IPS-18a (cell line): ENCODE data around the gene CDC6.
A peak's percentile ranks its signal among the peaks of the same experiment; 100 is the strongest.

ENCODE experiments used
- H3K27ac ChIP-seq: one replicate; pipeline ENCODE4 v1.5.1; 2013; ENCODE audit warnings: low read length
- H3K27me3 ChIP-seq: one replicate; pipeline ENCODE4 v1.6.1; 2013; ENCODE audit warnings: mild to moderate bottlenecking, low read length; ENCODE audit not compliant: control insufficient read depth, insufficient read depth
- H3K36me3 ChIP-seq: one replicate; pipeline ENCODE4 v1.6.1; 2013; ENCODE audit warnings: low read depth, low read length; ENCODE audit not compliant: control insufficient read depth
- H3K4me1 ChIP-seq: one replicate; pipeline ENCODE4 v1.6.1; 2013; ENCODE audit warnings: low read depth, low read length; ENCODE audit not compliant: control insufficient read depth
- H3K4me3 ChIP-seq: one replicate; pipeline ENCODE4 v1.5.1; 2013; ENCODE audit warnings: low read length
- H3K9ac ChIP-seq: one replicate; pipeline ENCODE4 v1.6.1; 2013; ENCODE audit warnings: mild to moderate bottlenecking, low read length, moderate library complexity
- H3K9me3 ChIP-seq: one replicate; pipeline ENCODE4 v1.6.1; 2013; ENCODE audit warnings: low read depth, low read length; ENCODE audit not compliant: control insufficient read depth

The CDC6 gene

DNA sequence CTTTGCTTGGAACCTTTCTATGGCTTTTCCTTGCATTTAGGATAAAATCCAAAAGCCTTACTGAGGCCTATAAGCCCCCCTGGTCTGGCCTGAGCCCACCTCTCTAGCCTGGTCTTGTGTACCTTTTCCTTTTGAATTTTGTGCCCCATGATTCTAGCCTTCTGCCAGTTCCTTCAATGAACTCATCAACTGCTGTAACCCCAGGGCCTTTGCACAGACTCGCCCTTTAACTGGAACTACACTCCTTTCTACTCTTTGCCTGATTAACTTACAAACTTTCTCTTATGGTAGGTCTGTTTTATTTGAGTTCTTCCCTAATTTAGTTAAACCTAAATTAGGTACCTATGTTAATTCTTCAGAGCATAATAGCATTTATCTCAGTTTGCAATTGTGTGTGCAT lies 52.6 kb downstream of the CDC6 start:
- Histone ChIP-seq H3K4me3 (no peak overlapping the region), H3K9me3 (no peaks in the 10 kb centered on the region), H3K9ac (no peak overlapping the region), H3K36me3 (no peaks in the 10 kb centered on the region), H3K4me1 (peaks cover 19% of the 10 kb centered on the region), H3K27me3 (peaks cover 88% of the 10 kb centered on the region), H3K27ac (no peak overlapping the region)

DNA sequence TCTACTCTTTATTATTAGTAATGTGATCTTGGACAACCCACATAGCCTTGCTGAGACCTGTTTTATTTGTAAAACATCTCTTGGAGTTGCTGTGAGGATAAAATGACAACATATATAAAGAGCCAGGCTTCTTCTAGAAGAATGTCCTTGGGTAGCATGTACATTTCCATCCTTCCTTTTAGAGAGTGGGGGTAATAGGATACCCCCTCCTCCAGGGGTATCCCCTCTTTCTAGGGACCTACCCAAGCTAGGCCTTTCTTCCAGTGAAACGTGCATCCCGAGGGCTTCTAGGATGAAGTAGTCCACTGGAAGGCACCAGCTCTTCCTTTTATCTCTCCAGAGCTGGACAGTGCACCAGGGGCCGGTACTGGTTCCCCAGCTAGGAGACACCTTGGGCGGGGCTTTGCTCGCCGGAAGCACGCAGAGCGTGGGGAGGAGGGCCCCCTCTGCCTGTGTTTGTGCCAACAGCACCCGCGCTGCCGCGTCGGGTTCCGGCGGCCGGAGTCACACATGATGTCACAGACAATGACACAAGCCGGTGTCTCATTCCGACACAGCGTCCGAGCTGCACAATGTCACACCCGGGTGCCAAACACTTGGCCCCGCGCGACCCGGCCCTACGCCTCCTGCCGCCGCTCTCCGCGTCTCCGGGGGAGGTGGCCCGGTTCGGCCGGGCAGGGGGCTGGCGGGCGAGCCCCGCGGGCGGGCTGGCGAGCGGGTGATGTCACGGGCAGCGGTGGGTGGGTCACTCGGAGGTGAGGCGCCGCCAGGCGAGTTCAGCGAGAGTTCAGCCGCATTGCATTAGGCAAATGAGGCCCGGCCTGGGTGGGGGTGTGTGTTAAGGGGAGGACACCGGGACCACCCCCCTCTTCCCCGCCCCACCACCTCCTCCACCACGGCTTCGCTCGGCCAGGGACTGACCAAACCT lies 53.5 kb downstream of the CDC6 start:
- Histone ChIP-seq H3K9ac (no peak overlapping the region), H3K27me3 (peaks cover 89% of the 10 kb centered on the region), H3K27ac (no peak overlapping the region), H3K9me3 (no peaks in the 10 kb centered on the region), H3K4me3 (peak overlapping the region; percentile 63), H3K4me1 (peaks cover 25% of the 10 kb centered on the region), H3K36me3 (no peaks in the 10 kb centered on the region)

DNA sequence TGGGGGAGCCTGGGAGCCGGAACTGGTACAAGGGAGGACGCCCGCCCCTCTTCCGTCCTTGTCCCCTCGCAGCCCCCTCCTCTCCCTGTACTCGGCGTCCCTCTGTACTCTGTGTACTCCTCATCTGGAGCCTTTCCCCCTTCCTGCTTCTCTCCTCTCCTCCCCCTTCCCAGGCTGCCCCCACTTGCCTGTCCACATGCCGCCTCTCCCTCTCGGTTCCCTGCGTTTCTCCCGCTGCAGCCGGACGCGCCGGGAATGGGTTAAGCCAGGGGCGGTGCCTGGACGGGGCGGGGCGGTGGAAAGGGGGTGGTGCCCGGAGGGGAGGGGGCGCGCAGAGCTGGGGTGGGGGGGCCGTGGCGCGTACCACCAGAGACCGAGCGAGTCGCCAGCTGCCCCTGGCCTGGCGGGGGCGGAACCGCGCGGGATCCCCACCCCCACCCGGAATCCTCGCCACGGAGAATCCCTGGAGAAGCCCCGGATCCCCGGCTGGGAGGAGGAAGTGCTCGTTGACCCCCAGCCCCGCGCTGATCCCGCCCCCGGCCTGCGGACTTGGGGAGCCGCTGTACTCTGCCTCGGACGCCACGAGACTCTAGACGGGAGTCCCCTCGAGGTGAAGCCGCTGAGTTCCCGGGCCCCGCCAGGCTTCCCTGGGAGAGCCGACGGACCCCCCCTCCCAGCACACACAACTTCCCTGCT lies 54.3 kb downstream of the CDC6 start:
- Histone ChIP-seq H3K27ac (no peak overlapping the region), H3K27me3 (peaks cover 90% of the 10 kb centered on the region), H3K4me1 (peaks cover 31% of the 10 kb centered on the region), H3K9me3 (no peaks in the 10 kb centered on the region), H3K36me3 (no peaks in the 10 kb centered on the region), H3K4me3 (peak overlapping the region; percentile 63), H3K9ac (peak overlapping the region; percentile 8)

DNA sequence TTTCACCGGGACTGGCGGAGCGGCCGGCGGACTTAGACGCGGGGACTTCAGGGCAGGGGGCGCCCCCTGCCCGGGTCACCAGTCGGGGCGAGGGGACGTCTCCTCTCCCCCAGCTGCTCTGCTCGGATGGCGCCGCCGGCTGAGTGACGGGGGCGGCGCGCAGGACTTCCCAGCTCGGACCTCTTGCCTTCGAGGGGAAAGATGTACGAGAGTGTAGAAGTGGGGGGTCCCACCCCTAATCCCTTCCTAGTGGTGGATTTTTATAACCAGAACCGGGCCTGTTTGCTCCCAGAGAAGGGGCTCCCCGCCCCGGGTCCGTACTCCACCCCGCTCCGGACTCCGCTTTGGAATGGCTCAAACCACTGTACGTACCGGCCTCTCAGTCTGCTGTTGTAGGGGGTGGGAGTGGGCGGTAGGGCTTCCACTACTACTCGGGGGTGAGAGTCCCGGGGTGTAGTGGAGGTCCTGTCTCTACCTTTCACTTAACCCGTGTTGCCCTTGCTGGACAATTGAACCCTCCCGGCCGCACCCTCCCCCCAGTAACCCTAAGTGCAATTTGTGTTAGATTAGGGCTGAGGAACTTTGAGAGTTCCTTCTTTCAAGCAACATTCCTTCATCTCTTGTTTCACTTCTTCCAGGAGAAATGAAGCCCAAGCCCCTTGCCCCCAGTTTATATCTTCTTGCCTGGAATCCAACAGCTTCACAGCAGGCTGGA lies 55.0 kb downstream of the CDC6 start:
- H3K36me3 ChIP-seq, result no peaks in the 10 kb centered on the region
- H3K27ac ChIP-seq, result no peak overlapping the region
- peak overlapping the region; percentile 63 for H3K4me3 ChIP-seq
- no peaks in the 10 kb centered on the region for H3K9me3 ChIP-seq
- peaks cover 38% of the 10 kb centered on the region for H3K4me1 ChIP-seq
- H3K9ac ChIP-seq, result peak overlapping the region; percentile 8
- peaks cover 88% of the 10 kb centered on the region for H3K27me3 ChIP-seq

DNA sequence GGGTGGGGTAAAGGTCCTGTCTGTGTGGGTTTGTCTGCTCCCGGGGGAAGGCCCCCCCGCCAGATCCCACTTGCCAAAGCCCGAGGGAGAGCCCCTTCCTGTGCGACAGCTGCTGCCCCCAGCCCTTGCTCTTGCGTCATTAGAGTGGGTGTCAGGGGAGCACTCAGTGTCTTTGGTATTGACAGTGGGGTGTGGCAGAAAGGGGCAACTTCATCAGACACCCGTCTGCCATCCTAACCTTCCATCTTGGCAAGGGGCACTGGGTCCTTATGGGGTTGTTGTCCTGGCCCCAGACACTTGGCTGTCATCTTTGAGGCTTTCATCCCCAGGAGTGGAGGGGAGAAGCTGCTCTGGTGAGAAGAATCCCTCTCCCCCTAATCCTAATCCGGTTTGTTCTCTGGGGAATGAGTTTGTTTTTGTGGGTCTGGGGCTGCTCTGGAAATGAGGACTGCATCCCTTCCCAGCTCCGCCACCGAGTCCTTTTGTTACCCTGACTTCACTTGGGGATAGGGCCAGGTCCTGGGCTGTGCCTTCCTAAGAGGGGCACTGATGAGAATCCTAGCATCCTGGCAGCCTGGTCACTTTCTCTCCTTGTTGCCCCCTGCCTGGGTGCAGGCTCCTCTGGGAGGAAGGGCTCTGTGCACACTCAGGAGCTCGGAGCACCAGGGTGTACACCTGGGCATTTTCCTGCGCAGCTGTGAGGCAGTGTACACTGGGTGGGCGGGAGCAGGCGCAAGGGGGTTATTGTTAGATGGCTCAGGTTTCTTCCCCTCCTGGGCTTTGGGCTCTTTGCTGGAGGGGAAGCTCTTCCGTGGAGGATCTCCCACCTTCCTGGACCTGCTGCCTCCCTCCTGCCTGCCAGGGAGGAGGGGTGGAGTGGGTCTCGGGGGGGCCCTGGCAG lies 55.8 kb downstream of the CDC6 start:
- peaks cover 45% of the 10 kb centered on the region for H3K4me1 ChIP-seq
- H3K9me3 ChIP-seq, result no peaks in the 10 kb centered on the region
- H3K36me3 ChIP-seq, result no peaks in the 10 kb centered on the region
- no peak overlapping the region for H3K9ac ChIP-seq
- H3K27me3 ChIP-seq, result peaks cover 88% of the 10 kb centered on the region
- H3K27ac ChIP-seq, result no peak overlapping the region
- peak overlapping the region; percentile 63 for H3K4me3 ChIP-seq

DNA sequence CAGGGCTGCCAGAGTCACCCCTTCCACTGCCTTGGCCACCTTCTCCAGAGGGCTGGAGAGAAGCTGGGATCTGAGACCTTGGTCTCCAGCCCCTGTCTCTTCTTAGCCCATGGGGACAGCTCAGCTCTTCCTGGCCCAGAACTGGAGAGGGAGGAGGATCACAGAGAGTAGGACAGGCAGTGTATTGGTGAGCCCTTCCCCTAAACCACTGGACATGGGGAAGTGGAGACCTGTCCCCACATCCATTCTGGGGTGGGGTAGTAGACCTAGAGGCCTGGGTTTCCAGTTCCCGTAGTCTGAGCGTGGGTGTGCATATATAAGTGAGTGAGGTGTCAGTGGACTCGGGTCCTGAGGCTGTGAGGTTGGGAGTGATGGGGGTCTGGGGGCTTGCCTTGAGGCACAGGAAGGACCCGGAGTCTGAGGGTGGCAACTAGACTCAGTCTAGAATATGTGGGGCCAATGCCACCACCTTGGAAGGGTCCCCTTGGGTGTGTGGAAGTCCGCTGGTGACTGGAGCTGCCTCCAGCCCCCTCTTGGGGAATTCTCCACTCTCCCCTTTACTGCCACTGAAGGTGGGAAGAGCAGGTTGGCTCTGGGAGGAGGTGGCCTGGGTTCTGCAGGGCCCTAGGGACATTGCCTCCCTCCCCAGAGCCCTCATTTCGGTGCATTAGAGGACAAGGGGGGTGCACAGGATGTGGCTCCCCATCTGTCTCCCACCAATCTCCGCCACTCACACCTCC lies 56.9 kb downstream of the CDC6 start:
- H3K4me3 ChIP-seq, result peak overlapping the region; percentile 53
- H3K27ac ChIP-seq, result no peak overlapping the region
- H3K4me1 ChIP-seq, result peaks cover 49% of the 10 kb centered on the region

DNA sequence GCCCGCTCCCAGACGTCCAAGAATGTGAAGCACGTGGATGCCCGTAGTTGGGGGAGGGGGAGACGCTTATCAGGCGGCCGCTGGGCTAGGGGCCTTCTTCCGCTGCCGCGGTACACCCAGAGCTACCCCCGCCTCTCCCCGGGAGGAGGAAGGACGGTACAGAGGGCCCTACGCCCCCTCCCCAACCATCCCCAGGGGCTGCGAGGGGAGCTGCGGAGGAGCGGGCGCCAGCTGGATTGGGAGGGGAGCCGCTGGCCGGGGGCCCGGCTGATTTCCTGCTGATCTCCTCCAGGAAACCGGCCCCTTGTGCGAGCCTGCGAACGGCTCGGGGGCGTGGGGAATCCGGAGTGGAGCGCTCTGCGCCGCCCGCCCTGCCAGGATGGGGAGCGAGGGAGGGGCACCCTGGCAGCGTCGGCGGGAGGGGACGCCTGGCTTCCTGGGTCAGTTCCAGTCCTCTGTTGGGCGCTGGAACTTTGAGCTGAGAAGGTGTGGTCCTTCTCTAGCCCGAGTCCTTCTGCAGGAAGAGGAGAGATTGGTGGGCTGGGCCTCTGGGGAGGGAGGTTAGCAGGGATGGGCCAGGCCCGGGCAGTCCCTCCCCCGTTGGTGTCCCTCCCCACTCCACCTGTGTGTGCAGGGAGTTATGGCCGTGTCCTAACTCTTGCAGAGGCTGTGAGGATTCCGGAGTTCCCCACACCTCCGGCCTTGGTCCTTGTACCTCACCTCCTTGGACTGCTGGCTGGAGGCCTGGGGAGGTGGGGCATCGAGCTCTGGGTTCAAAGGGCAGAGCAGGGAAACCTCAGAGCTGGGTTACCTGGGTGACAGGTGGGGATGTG lies 57.7 kb downstream of the CDC6 start:
- Histone ChIP-seq H3K9ac (peak overlapping the region; percentile 31), H3K27ac (no peak overlapping the region), H3K9me3 (no peaks in the 10 kb centered on the region), H3K36me3 (no peaks in the 10 kb centered on the region), H3K4me1 (peaks cover 49% of the 10 kb centered on the region), H3K27me3 (peaks cover 87% of the 10 kb centered on the region), H3K4me3 (peak overlapping the region; percentile 53)

More for the DNA sequence above, 56.9 kb downstream of the CDC6 start:
- Histone ChIP-seq H3K27me3 (peaks cover 88% of the 10 kb centered on the region), H3K9ac (no peak overlapping the region), H3K36me3 (no peaks in the 10 kb centered on the region), H3K9me3 (no peaks in the 10 kb centered on the region)

DNA sequence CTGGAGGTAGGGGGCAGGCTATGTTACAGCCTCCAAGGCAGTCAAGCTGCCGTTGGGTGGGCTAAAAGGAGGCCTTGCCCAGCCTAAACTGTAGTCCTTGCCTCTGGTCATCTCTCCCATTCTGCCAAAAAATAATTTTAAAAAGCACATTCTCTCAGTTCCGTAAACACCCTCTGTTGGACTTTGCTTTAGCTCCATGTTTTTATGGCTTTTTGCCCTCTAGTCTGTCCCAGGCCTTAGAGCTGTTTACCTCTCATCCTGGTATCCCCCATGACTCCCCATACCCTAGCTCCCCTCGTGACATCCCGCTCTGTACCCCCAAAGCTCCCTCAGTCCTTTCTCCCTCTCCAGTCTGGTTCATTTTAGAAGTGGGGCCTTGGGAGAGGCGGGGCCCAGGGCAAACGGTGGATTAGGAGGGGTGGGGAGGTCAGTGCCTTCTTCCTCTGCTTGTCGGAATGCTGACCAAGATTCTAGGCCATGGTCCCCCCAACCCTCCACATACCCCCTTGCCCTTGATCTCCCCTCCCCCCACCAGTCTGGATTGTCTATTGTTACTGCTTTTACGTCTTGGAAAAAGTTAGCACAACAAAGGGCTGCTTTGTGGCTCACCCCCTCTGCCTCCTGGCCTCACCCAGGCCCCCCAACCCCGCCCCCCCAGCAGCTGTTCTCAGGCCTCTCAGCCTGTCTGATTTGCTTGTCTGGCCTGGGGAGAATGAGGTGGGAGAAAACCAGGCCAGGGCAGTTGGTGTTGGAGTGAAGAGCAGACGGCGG lies 58.5 kb downstream of the CDC6 start:
- H3K27ac ChIP-seq, result no peak overlapping the region

DNA sequence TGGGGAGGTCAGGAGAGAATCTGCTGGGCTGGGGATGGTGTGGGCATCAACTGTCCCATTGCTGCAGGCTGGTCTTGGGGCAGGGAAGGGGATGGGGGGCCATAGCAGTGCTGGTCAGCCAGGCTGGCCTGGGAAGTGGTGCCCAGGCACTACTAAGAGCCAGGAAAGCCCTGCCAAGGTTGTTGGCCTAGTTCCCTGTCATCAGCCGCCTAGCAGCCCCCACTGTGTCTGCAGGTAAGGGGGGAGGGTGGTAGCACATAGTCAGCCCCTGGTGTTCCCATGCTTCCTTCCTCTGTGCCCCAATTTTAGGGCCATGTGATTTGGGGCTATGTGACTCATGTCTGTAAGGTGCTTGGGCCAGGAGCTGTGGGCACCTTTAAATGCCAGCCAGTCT lies 59.1 kb downstream of the CDC6 start:
- no peak overlapping the region for H3K27ac ChIP-seq
- H3K9me3 ChIP-seq, result no peaks in the 10 kb centered on the region
- H3K36me3 ChIP-seq, result no peaks in the 10 kb centered on the region
- H3K4me3 ChIP-seq, result peak overlapping the region; percentile 4
- H3K4me1 ChIP-seq, result peaks cover 49% of the 10 kb centered on the region
- no peak overlapping the region for H3K9ac ChIP-seq
- peaks cover 80% of the 10 kb centered on the region for H3K27me3 ChIP-seq

More for the DNA sequence above, 58.5 kb downstream of the CDC6 start:
- H3K4me3 ChIP-seq, result peak overlapping the region; percentile 53
- H3K4me1 ChIP-seq, result peaks cover 49% of the 10 kb centered on the region
- H3K27me3 ChIP-seq, result peaks cover 82% of the 10 kb centered on the region
- H3K9me3 ChIP-seq, result no peaks in the 10 kb centered on the region
- H3K36me3 ChIP-seq, result no peaks in the 10 kb centered on the region
- no peak overlapping the region for H3K9ac ChIP-seq
